C1 segment of cervical spinal cord (tissue), 14 donors: ENCODE data around the gene AJAP1.

Experiments used
- DNase-seq, 14 donors: peaks; one replicate each; lab custom pipeline; 2025; lab: John Stamatoyannopoulos, UW

AJAP1 gene

GRCh38 chr1:4733446-4734177, 79.2 kb downstream of the AJAP1 start:
- no peak for DNase-seq

- DNase-seq = no peak
Observed at GRCh38 chr1:4734219-4734618, 79.8 kb downstream of the AJAP1 start.

GRCh38 chr1:4734791-4735190, 80.4 kb downstream of the AJAP1 start:
- DNase-seq = no peak

- no peak for DNase-seq
Observed at GRCh38 chr1:4736254-4736653, 81.8 kb downstream of the AJAP1 start.

GRCh38 chr1:4741876-4742423, 87.5 kb downstream of the AJAP1 start:
- peak in 1 of 14 donors; percentile 3 for DNase-seq

GRCh38 chr1:4743978-4744750, 89.8 kb downstream of the AJAP1 start:
- no peak for DNase-seq

- no peak for DNase-seq
Observed at GRCh38 chr1:4745560-4745959, 91.2 kb downstream of the AJAP1 start.

GRCh38 chr1:4749406-4749805, 95.0 kb downstream of the AJAP1 start:
- no peak for DNase-seq

GRCh38 chr1:4750177-4750576, 95.8 kb downstream of the AJAP1 start:
- DNase-seq = no peak

- DNase-seq = peak in 3 of 14 donors; percentile 5 to 17 (median 12)
Observed at GRCh38 chr1:4752059-4752458, 97.7 kb downstream of the AJAP1 start.

- DNase-seq = no peak
Observed at GRCh38 chr1:4754816-4755215, 100.4 kb downstream of the AJAP1 start.

- DNase-seq = no peak
Observed at GRCh38 chr1:4755301-4755845, 101.0 kb downstream of the AJAP1 start.

- DNase-seq = no peak
Observed at GRCh38 chr1:4755864-4756504, 101.6 kb downstream of the AJAP1 start.

- DNase-seq = no peak
Observed at GRCh38 chr1:4756851-4757580, 102.6 kb downstream of the AJAP1 start.

GRCh38 chr1:4759671-4760070, 105.3 kb downstream of the AJAP1 start:
- no peak for DNase-seq

- DNase-seq = no peak
Observed at GRCh38 chr1:4760088-4760487, 105.7 kb downstream of the AJAP1 start.

- DNase-seq = no peak
Observed at GRCh38 chr1:4761324-4761723, 106.9 kb downstream of the AJAP1 start.

- no peak for DNase-seq
Observed at GRCh38 chr1:4762146-4762545, 107.7 kb downstream of the AJAP1 start.

GRCh38 chr1:4767308-4767707, 112.9 kb downstream of the AJAP1 start:
- DNase-seq = no peak

GRCh38 chr1:4768553-4768952, 114.1 kb downstream of the AJAP1 start:
- no peak for DNase-seq
